OCI-LY7 (cell line): ENCODE results near the gene ZC3H12D. TPM values are rescaled to one million over a fixed set of nuclear protein-coding genes. Genes with fewer than 3 reads are reported as not detected.

Experiments used
- BruUV-seq: library from RNA; stranded (reverse); fragments of 400-500 nt; replicated peaks from 2 replicates; lab custom pipeline; 2021; lab: Mats Ljungman, UMichigan
- CTCF ChIA-PET: fragments of 300-600 bp; sonication (Branson Sonifier 250); formaldehyde crosslinking; loops from one replicate; lab custom pipeline; 2022; ENCODE audit warnings: antibody characterized with exemption; ENCODE audit not compliant: unreplicated experiment; lab: Charles Lee
- POLR2A ChIA-PET: fragments of 300-600 bp; sonication (Branson Sonifier 250); formaldehyde crosslinking; loops from one replicate; lab custom pipeline; 2022; ENCODE audit warnings: antibody characterized with exemption; lab: Charles Lee
- DNase-seq: peaks from one replicate; pipeline ENCODE4 v3.0.0-alpha.2; 2015; ENCODE audit warnings: low spot score
- H2AFZ ChIP-seq: fragments of 200-600 bp; sonication (generic), shearing (Covaris generic); 2 replicates; pipeline ENCODE4 v1.6.1; 2014; ENCODE audit warnings: mild to moderate bottlenecking, antibody characterized with exemption, low read length, moderate library complexity
- H3K27ac ChIP-seq: fragments of 200-600 bp; sonication (generic); 2 replicates; pipeline ENCODE4 v1.5.1; 2014; ENCODE audit warnings: mixed run types, low read depth, mild to moderate bottlenecking, moderate library complexity, low read length, inconsistent platforms; ENCODE audit not compliant: poor library complexity, severe bottlenecking
- H3K36me3 ChIP-seq: fragments of 200-600 bp; sonication (generic); 2 replicates; pipeline ENCODE4 v1.6.1; 2014; ENCODE audit warnings: mild to moderate bottlenecking, antibody characterized with exemption, low read length, moderate library complexity, mixed read lengths; ENCODE audit not compliant: insufficient read depth
- H3K4me1 ChIP-seq: fragments of 200-600 bp; sonication (generic); 2 replicates; pipeline ENCODE4 v1.5.1; 2014; ENCODE audit warnings: mild to moderate bottlenecking, low read length; ENCODE audit not compliant: insufficient read depth, poor library complexity, severe bottlenecking
- H3K4me2 ChIP-seq: fragments of 200-600 bp; sonication (generic); 2 replicates; pipeline ENCODE4 v1.6.1; 2014; ENCODE audit warnings: mild to moderate bottlenecking, low read length
- H3K4me3 ChIP-seq: fragments of 200-600 bp; sonication (generic); 2 replicates; pipeline ENCODE4 v1.5.1; 2014; ENCODE audit warnings: mild to moderate bottlenecking, low read depth, low read length; ENCODE audit not compliant: poor library complexity, severe bottlenecking
- H3K79me2 ChIP-seq: fragments of 200-600 bp; sonication (generic); 2 replicates; pipeline ENCODE4 v1.6.1; 2016; ENCODE audit warnings: low read depth, mild to moderate bottlenecking, low read length, moderate library complexity, mixed read lengths; ENCODE audit not compliant: insufficient read depth
- H3K9me2 ChIP-seq: fragments of 200-600 bp; sonication (generic); 2 replicates; pipeline ENCODE4 v1.6.1; 2016; ENCODE audit warnings: mild to moderate bottlenecking, low read length, mixed read lengths; ENCODE audit not compliant: insufficient read depth
- H3K9me3 ChIP-seq: fragments of 200-600 bp; sonication (generic); 2 replicates; pipeline ENCODE4 v1.6.1; 2014; ENCODE audit warnings: mild to moderate bottlenecking, mixed run types, low read length, mixed read lengths
- H4K20me1 ChIP-seq: fragments of 200-600 bp; sonication (generic); 2 replicates; pipeline ENCODE4 v1.6.1; 2014; ENCODE audit warnings: mild to moderate bottlenecking, antibody characterized with exemption, low read length, moderate library complexity, mixed read lengths; ENCODE audit not compliant: insufficient read depth
- CTCF ChIP-seq: fragments of 200-600 bp; sonication (generic); conservative IDR thresholded peaks from 2 replicates; pipeline ENCODE4 v1.5.1; 2014; ENCODE audit warnings: mild to moderate bottlenecking, antibody characterized with exemption, low read length, moderate library complexity, mixed read lengths
- EZH2phosphoT487 ChIP-seq: fragments of 200-600 bp; sonication (generic); IDR thresholded peaks from 2 replicates; pipeline ENCODE4 v1.6.1; 2018; ENCODE audit warnings: low read depth, borderline replicate concordance, mild to moderate bottlenecking, mixed run types, antibody characterized with exemption, low read length, moderate library complexity, mixed read lengths
- intact Hi-C: fragments of 100-400 bp; cut with micrococcal nuclease; formaldehyde crosslinking; loops from one replicate; pipeline ENCODE4 v1.10.0; 2022; ENCODE audit not compliant: unreplicated experiment
- total RNA-seq, 2 experiments: library from RNA; depleted of rRNA in 1 of 2; stranded (reverse); fragments of >200 nt in 1 of 2; shearing (Covaris generic) in 1 of 2; gene quantifications; 2 replicates each; pipeline ENCODE4 v1.2.3, GENCODE V29; 2014 to 2022

Gene ZC3H12D
- total RNA-seq, 2 experiments from 2014 or later, result 12.8 to 22.6 TPM

- Histone ChIP-seq H2AFZ (no peak overlapping the region), H3K4me2 (no peak overlapping the region), H3K9me3 (no peaks in the 10 kb centered on the region), H4K20me1 (no peaks in the 10 kb centered on the region), H3K36me3 (peaks cover 74% of the 10 kb centered on the region), H3K27ac (no peak overlapping the region), H3K4me1 (no peaks in the 10 kb centered on the region), H3K79me2 (no peaks in the 10 kb centered on the region), H3K4me3 (no peak overlapping the region), H3K9me2 (no peaks in the 10 kb centered on the region)
- DNase-seq, result no peak
- intact Hi-C loops, result no loop called here
- TF ChIP-seq CTCF (no peak), EZH2phosphoT487 (no peak)
- POLR2A ChIA-PET, result interaction anchor here (0.6 kb wide), 1 partner anchor 11 kb away, joined by 5 read pairs; no protein-coding TSS in a partner anchor
- BruUV-seq, result no TSS peak
- CTCF ChIA-PET, result no interaction called here
These were observed 27.4 kb downstream of the ZC3H12D start for GRCh38 chr6:149457316-149457884.

- intact Hi-C loops, result no loop called here
- H3K79me2 ChIP-seq, result no peaks in the 10 kb centered on the region
- TF ChIP-seq EZH2phosphoT487, result no peak
- no peak for TF ChIP-seq CTCF
- no peak overlapping the region for H3K4me2 ChIP-seq
- H3K9me2 ChIP-seq, result no peaks in the 10 kb centered on the region
- CTCF ChIA-PET, result no interaction called here
- BruUV-seq, result no TSS peak
- H2AFZ ChIP-seq, result no peak overlapping the region
- no peaks in the 10 kb centered on the region for H3K4me1 ChIP-seq
- POLR2A ChIA-PET, result no interaction called here
- no peaks in the 10 kb centered on the region for H4K20me1 ChIP-seq
- peaks cover 74% of the 10 kb centered on the region for H3K36me3 ChIP-seq
- H3K9me3 ChIP-seq, result no peaks in the 10 kb centered on the region
- no peak overlapping the region for H3K27ac ChIP-seq
- DNase-seq, result no peak
- H3K4me3 ChIP-seq, result no peak overlapping the region
These were observed 28.3 kb downstream of the ZC3H12D start for GRCh38 chr6:149456311-149457021.
